HepG2 (cell line): ENCODE data around the gene PCYT2. TPM values are rescaled to one million over a fixed set of nuclear protein-coding genes. Genes with fewer than 3 reads are reported as not detected.

Source experiments
- FOXP1 ChIP-seq, 2 experiments: fragments of 450-650 bp in 1 of 2; IDR thresholded peaks; 2 replicates each; pipeline ENCODE4 v1.6.1; 2017 to 2018; ENCODE audit warnings: antibody characterized with exemption in 1 of 2
- GTF2F1 ChIP-seq: fragments of 150-350 bp; IDR thresholded peaks from 2 replicates; pipeline ENCODE4 v1.6.1; 2014; ENCODE audit warnings: low read length
- HNF1B ChIP-seq: sonication (generic); formaldehyde crosslinking; IDR thresholded peaks from 2 replicates; pipeline ENCODE4 v1.5.1; 2020; ENCODE audit warnings: mild to moderate bottlenecking, moderate library complexity, missing genetic modification reagents
- NONO ChIP-seq, 2 experiments: fragments of 450-650 bp in 1 of 2; sonication (generic) in 1 of 2; formaldehyde crosslinking in 1 of 2; IDR thresholded peaks in 1 of 2; conservative IDR thresholded peaks in 1 of 2; 2 replicates each; pipeline versions ENCODE4 v1.6.1 to v1.8.0; 2017 to 2022; ENCODE audit warnings: mild to moderate bottlenecking in 1 of 2, missing genetic modification reagents in 1 of 2, moderate library complexity in 1 of 2
- PITX1 ChIP-seq: sonication (generic); formaldehyde crosslinking; IDR thresholded peaks from 2 replicates; pipeline ENCODE4 v1.5.1; 2020; ENCODE audit warnings: mild to moderate bottlenecking, missing genetic modification reagents
- POLR2G ChIP-seq: fragments of 200-400 bp; formaldehyde crosslinking; IDR thresholded peaks from 2 replicates; pipeline ENCODE4 v1.6.1; 2018; ENCODE audit warnings: mild to moderate bottlenecking, low read depth, low read length, moderate library complexity
- RELA ChIP-seq: sonication (generic); formaldehyde crosslinking; IDR thresholded peaks from 2 replicates; pipeline ENCODE4 v1.4.0; 2020; ENCODE audit warnings: missing genetic modification reagents
- TAF15 ChIP-seq: fragments of 200-400 bp; formaldehyde crosslinking; IDR thresholded peaks from one replicate; pipeline ENCODE4 v1.6.1; 2018; ENCODE audit warnings: mild to moderate bottlenecking, low read depth, low read length; ENCODE audit not compliant: poor library complexity, severe bottlenecking
- ZFP37 ChIP-seq: sonication (generic); formaldehyde crosslinking; IDR thresholded peaks from 2 replicates; pipeline ENCODE4 v1.4.0; 2020; ENCODE audit warnings: missing genetic modification reagents, borderline replicate concordance
- ZNF136 ChIP-seq: sonication (generic); formaldehyde crosslinking; IDR thresholded peaks from 2 replicates; pipeline ENCODE4 v1.8.1; 2022; ENCODE audit warnings: low read depth, mild to moderate bottlenecking, moderate library complexity, missing genetic modification reagents
- ZNF3 ChIP-seq: IDR thresholded peaks from 2 replicates; pipeline ENCODE4 v1.7.0; 2017; ENCODE audit warnings: inconsistent platforms
- ZNF430 ChIP-seq: sonication (generic); formaldehyde crosslinking; IDR thresholded peaks from 2 replicates; pipeline ENCODE4 v1.9.0; 2021; ENCODE audit warnings: mild to moderate bottlenecking, missing genetic modification reagents
- ZNF746 ChIP-seq: sonication (generic); formaldehyde crosslinking; IDR thresholded peaks from 2 replicates; pipeline ENCODE4 v1.8.0; 2022; ENCODE audit warnings: mild to moderate bottlenecking, missing genetic modification reagents
- polyA plus RNA-seq, 8 experiments: library from polyadenylated mRNA; depleted of rRNA in 3 of 8; stranded (reverse) in 7 of 8; unstranded in 1 of 8; fragments of >200 nt; fragmentation: Illumina TruSeq in 4 of 8; extraction: Trizol in 4 of 8; gene quantifications; 2 replicates each; pipeline versions ENCODE4 v1.2.1 to v1.2.3, GENCODE V29; 2011 to 2016; ENCODE audit warnings: low read depth in 4 of 8, missing spikeins in 1 of 8, mixed read lengths in 1 of 8; ENCODE audit not compliant: insufficient read depth in 1 of 8
- total RNA-seq, 5 experiments: library from RNA; depleted of rRNA; stranded (reverse); fragments of >200 nt; fragmentation: Illumina TruSeq; extraction: Trizol; gene quantifications; 2 replicates each; pipeline ENCODE4 v1.2.3, GENCODE V29; 2016; ENCODE audit warnings: low read depth in 1 of 5
- TF ChIP-seq, protein P1 (sequence below): sonication (generic); formaldehyde crosslinking; IDR thresholded peaks from 2 replicates; pipeline ENCODE4 v1.5.1; 2020; ENCODE audit warnings: missing genetic modification reagents, mild to moderate bottlenecking, borderline replicate concordance
- TF ChIP-seq, protein P2 (sequence below): sonication (generic); formaldehyde crosslinking; IDR thresholded peaks from 2 replicates; pipeline ENCODE4 v1.4.0; 2020; ENCODE audit warnings: missing genetic modification reagents, borderline replicate concordance
- TF ChIP-seq, protein P3 (sequence below): sonication (generic); formaldehyde crosslinking; IDR thresholded peaks from 2 replicates; pipeline ENCODE4 v1.5.0; 2020; ENCODE audit warnings: mild to moderate bottlenecking, missing genetic modification reagents, borderline replicate concordance

The PCYT2 gene
- total and polyA plus RNA-seq, 2 of the 13 experiments (the other 11 are each of a cell fraction or from before 2014, with no cell fraction given): 147 to 297 TPM

GRCh38 chr17:81858967-81859905, 52.0 kb downstream of the PCYT2 start (continued):
- TF ChIP-seq, protein P1, sequence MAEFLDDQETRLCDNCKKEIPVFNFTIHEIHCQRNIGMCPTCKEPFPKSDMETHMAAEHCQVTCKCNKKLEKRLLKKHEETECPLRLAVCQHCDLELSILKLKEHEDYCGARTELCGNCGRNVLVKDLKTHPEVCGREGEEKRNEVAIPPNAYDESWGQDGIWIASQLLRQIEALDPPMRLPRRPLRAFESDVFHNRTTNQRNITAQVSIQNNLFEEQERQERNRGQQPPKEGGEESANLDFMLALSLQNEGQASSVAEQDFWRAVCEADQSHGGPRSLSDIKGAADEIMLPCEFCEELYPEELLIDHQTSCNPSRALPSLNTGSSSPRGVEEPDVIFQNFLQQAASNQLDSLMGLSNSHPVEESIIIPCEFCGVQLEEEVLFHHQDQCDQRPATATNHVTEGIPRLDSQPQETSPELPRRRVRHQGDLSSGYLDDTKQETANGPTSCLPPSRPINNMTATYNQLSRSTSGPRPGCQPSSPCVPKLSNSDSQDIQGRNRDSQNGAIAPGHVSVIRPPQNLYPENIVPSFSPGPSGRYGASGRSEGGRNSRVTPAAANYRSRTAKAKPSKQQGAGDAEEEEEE (CRISPR knock-in tag): 0 out of 2 replicates have a peak, but pooled peaks have one; percentile 90
- TF ChIP-seq ZNF136 (CRISPR knock-in tag) (0 out of 2 replicates have a peak, but pooled peaks have one; percentile 16), RELA (0 out of 2 replicates have a peak, but pooled peaks have one; percentile 42), ZFP37 (CRISPR knock-in tag) (peak; percentile 16; the same call in 1 of the 2 replicates), ZNF746 (CRISPR knock-in tag) (peak; percentile 7; the same call in 1 of the 2 replicates), ZNF3 (no peak), ZNF430 (CRISPR knock-in tag) (0 out of 2 replicates have a peak, but pooled peaks have one; percentile 15), HNF1B (peak; percentile 9), TAF15 (no peak), GTF2F1 (no peak), PITX1 (CRISPR knock-in tag) (no peak; the same call in 1 of the 2 replicates), FOXP1 (IDR thresholded peaks at IDR 0.05) (no peak), FOXP1 (CRISPR knock-in tag; IDR thresholded peaks at IDR 0.05) (no peak), NONO (IDR thresholded peaks at IDR 0.05) (no peak), NONO (CRISPR knock-in tag; conservative IDR thresholded peaks at IDR 0.05) (no peak), POLR2G (peak; percentile 63)
- TF ChIP-seq, protein P2, sequence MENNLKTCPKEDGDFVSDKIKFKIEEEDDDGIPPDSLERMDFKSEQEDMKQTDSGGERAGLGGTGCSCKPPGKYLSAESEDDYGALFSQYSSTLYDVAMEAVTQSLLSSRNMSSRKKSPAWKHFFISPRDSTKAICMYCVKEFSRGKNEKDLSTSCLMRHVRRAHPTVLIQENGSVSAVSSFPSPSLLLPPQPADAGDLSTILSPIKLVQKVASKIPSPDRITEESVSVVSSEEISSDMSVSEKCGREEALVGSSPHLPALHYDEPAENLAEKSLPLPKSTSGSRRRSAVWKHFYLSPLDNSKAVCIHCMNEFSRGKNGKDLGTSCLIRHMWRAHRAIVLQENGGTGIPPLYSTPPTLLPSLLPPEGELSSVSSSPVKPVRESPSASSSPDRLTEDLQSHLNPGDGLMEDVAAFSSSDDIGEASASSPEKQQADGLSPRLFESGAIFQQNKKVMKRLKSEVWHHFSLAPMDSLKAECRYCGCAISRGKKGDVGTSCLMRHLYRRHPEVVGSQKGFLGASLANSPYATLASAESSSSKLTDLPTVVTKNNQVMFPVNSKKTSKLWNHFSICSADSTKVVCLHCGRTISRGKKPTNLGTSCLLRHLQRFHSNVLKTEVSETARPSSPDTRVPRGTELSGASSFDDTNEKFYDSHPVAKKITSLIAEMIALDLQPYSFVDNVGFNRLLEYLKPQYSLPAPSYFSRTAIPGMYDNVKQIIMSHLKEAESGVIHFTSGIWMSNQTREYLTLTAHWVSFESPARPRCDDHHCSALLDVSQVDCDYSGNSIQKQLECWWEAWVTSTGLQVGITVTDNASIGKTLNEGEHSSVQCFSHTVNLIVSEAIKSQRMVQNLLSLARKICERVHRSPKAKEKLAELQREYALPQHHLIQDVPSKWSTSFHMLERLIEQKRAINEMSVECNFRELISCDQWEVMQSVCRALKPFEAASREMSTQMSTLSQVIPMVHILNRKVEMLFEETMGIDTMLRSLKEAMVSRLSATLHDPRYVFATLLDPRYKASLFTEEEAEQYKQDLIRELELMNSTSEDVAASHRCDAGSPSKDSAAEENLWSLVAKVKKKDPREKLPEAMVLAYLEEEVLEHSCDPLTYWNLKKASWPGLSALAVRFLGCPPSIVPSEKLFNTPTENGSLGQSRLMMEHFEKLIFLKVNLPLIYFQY (CRISPR knock-in tag): 0 out of 2 replicates have a peak, but pooled peaks have one; percentile 8
- TF ChIP-seq, protein P3, sequence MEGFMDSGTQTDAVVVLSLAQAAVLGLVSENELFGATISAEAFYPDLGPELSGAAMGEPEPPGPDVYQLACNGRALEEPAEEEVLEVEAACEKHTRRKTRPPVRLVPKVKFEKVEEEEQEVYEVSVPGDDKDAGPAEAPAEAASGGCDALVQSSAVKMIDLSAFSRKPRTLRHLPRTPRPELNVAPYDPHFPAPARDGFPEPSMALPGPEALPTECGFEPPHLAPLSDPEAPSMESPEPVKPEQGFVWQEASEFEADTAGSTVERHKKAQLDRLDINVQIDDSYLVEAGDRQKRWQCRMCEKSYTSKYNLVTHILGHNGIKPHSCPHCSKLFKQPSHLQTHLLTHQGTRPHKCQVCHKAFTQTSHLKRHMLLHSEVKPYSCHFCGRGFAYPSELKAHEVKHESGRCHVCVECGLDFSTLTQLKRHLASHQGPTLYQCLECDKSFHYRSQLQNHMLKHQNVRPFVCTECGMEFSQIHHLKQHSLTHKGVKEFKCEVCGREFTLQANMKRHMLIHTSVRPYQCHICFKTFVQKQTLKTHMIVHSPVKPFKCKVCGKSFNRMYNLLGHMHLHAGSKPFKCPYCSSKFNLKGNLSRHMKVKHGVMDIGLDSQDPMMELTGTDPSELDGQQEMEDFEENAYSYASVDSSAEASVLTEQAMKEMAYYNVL (CRISPR knock-in tag): peak; percentile 50
